Tongue (tissue), 2 donors: ENCODE measurements around the gene ADAMTS4. TPM values are rescaled to one million over a fixed set of nuclear protein-coding genes. Genes with fewer than 3 reads are reported as not detected.
"Not testable (repeated sequence)": the region's sequence is repeated elsewhere in the genome, so short reads cannot be mapped to it uniquely, and the experiment has no call there.

Experiments used
- DNase-seq: peaks from one replicate; pipeline ENCODE4 v3.0.0-alpha.2; 2015
- total RNA-seq: library from RNA; depleted of rRNA; stranded (reverse); fragments of >200 nt; gene quantifications from one replicate; pipeline ENCODE4 v1.2.3, GENCODE V29; 2014

Gene ADAMTS4
- total RNA-seq = 18.9 TPM

DNA sequence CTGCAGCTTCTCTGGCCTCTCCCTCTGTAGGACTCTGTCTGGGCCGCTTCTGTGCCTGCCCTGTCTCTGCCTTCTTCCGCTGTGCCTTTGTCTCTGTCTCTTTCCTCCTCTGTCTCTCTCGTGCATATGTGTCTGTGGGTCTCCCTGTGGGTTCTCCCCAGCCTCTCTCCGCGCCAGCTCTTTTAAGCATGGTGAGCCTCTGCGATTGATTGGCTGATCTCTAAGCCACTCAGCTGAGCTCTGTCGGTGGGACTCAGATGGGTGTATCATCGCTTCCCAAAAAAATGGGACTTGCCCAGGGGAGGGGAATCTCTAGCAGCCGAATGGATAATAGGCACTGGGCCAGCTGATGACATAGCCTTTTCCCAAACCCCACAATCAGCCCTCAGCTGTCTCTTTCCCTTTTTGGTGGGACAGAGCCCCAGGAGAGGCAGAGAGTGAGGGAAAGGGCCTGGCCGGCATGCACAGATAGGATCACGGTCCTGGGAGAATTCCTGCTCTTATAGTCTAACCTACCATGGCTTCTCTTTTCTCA, at the start of gene ADAMTS4:
Gene ADAMTS4, minus strand, starts transcription at position 158 of the 535 bp plus-strand sequence. CDS start 427 bp downstream, outside the sequence.
- DNase-seq = peak; percentile 89

DNA sequence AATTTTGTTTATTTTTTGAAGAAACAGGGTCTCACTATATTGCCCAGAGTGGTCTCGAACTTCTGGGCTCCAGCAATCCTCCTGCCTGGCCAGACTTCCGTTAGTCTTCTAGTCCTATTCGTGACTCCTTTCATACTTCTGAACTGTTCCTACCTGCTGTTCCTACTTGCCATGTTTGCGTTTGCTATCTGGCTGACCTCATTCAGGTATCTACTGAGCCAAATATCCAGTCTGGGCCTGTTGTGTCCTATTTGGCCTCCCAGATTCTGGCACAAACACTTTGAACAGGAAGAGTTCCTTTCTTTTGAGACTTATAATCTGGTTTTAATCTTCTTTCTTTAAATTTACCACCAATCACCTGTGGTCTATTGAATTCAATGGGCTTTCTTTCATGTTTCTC, 46.0 kb upstream of the ADAMTS4 start:
- no peak for DNase-seq

GRCh38 chr1:161242313-161242712, 43.5 kb upstream of the ADAMTS4 start:
- no peak for DNase-seq

- DNase-seq = no peak
These were observed 42.8 kb upstream of the ADAMTS4 start for GRCh38 chr1:161241682-161242081.

GRCh38 chr1:161238039-161238473, 39.2 kb upstream of the ADAMTS4 start, which contains the start of gene NR1I3:
Gene NR1I3 (minus strand): TSS chr1:161238203. CDS start chr1:161236565, 1,638 bp downstream.
- no peak for DNase-seq

DNA sequence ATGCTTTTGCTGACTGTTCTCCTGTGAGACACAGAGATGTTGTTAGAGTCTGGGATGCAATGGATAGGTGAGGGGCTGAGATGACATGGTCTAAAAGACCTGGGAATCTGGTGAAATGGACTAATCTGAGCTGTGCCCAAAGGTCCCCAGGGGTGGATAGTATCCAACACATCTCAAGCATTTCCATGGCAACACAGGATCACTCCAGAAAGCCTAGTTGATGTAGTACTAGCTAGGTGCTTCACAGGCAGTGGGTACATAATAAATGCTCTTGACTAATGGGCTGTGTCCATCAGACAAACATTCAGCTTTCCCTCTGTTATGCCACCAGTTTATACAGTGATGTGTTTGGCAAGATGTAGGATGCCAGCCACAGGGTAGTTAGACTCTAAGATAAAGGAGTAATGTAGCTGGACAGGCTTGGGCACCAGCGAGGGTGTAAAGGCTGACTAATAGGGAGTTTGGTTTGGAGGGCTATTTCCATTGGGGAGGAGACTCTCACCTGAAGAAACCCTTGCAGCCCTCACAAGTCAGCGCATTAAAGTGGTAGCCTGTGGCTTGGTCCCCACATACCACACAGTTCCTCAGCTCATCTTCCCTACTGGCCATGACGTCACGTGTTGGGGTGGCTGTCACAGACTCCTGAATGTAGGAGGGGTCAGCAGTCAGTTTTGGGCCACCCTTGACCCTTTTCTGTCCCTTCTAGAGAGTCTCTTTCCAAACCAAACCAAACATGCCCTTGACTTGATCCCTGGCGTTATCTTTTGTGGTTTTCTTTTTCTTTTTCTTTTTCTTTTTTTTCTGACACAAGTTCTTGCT, 37.3 kb upstream of the ADAMTS4 start:
- DNase-seq = no peak

DNA sequence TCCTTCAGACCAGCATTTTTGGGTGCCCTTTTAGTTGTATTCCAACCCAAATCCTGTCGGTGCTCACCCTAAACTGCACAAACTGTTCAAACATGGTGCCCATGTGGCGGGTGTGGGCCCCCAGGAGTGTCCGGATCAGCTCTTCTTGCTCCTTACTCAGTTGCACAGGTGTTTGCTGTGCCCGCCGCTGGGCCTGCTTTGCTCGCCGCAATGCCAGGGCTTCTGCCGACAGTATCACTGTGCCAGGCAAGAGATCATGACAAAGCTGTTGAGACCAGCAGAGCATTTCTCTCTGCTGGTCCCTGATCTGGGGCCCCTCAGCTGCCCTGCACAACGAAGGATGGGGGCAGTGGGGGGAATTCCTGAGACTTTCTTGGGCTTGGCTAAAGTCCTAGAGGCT, 34.2 kb upstream of the ADAMTS4 start:
- DNase-seq = no peak

- DNase-seq = no peak
These were observed 31.9 kb upstream of the ADAMTS4 start for GRCh38 chr1:161230762-161231161.

DNA sequence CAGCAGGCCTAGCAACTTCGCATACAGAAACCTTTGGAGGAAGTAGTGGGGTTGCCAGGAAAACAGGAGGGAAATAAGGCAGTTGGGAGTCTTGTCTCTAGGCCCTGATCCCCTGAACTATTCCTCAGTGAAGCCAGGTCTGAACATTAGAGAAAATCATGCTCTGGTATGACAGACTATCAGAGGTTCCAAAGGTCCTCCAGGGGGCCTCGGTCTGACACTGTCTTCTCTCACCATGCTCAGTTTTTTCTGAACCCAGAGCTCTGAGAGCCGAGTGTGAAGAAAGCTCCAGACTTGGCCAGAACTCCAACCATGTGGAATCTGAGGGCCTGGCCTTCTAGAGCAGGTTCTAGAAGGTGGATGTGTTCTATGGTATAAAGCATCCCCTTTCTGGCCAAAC, 31.0 kb upstream of the ADAMTS4 start:
- DNase-seq = no peak

DNA sequence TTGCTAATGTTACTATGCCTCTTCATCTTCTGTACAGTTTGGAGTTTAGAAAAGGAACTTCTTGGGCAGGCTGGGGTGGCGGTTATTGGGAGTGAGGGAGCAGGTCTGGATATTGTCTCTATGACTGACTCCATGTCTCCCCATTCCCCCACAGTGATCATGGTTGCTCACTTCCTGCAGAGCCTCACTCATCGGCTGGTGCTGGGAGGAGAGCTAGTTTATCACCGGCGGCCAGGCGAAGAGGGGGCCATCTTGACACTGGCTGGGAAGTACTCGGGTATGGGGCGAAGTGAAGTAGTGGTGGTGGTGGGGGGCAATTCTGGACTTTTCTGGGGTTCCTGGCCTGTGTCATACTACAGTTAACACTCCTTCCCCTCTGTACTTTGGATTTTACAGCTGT, 29.2 kb upstream of the ADAMTS4 start:
- no peak for DNase-seq

DNA sequence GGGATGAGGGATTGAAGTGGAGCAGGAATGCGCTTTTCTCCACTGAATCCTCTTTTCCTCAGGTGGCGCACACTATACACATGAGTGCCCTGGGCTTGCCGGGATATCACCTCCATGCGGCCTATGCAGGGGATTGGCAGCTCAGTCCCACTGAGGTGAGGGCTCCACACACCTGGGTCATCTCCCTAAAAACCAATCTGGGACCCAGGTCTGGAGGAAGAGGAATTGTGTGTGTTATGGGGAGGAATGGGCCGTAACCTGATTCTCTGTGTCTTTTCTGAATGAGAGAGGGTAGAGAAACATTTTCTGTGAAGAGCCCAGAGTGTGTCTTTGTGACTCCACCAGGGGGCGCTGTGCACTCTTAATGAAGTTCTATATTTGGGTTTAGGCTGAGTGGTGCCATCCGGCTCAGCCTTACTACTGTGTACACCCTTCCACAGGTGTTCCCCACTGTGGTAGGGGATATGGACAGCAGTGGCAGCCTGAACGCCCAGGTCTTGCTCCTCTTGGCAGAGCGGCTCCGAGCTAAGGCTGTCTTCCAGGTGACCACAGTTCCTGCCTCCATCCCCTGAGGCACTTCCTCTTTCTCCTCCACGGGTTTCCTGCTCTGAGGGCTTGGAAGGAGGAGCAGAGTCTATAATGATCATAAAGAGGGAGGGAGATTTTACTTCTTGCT, 28.5 kb upstream of the ADAMTS4 start:
- DNase-seq = peak; percentile 91

- DNase-seq = no peak
These were observed 27.9 kb upstream of the ADAMTS4 start for GRCh38 chr1:161226759-161227158.

DNA sequence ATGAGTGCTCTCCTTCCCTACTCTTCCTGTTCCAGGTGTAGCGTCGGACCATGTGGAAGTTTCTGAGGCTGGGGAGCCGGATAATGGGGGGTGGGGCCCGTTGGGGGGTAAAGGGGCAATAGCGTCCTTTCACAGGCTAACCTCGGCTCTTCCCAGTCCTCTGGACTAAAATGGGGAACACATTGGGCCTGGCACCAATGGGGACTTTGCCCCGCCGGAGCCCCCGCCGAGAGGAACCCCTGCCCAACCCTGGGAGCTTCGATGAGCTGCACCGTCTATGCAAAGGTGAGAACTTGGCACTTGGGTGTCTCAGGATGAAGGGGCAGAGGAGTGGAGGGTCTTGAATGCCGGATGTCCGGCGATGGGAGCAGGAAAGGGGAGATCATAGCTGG, 27.5 kb upstream of the ADAMTS4 start:
- DNase-seq = no peak

DNA sequence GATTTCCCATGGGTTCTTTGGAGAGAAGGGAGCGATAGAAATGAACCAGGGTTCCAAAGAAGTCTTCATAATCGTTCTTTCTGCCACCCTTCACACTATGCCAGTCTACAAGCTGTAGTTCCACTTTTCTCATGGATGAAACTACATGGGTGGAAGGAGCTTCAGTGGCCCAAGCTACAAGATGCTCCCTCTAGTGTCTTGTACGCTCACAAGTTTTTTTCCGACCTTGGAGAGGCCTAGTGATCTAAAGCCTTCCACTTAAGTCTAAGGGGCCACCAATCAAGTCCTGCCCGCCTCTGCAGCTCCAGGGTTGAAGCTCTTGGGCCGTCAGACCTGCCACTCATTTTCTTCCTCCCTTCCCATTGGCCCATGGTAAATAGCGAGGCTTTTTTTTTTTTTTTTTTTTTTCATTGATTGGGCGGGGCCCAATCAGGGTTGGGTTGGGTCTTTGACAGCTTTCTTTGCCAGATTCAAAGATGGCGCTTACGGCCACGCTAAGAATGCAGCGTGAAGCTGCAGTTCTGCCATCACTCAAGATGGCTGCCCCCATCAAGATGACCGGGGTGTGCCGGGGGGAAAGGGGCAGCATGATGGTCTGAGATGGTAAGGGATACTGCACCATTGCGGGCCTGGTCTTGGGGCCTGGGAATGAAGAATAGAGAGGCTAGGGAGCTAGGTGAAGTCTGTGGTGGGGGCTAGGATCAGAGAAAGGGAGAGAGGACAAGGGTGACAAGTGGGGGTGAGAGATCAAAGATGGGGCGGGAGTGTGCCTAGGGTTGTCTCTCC, 26.9 kb upstream of the ADAMTS4 start, which contains the start of gene TOMM40L:
Gene TOMM40L, plus strand, starts transcription at position 527 of the 786 bp plus-strand sequence. CDS start 430 bp downstream, outside the sequence.
- DNase-seq = peak; percentile 98

DNA sequence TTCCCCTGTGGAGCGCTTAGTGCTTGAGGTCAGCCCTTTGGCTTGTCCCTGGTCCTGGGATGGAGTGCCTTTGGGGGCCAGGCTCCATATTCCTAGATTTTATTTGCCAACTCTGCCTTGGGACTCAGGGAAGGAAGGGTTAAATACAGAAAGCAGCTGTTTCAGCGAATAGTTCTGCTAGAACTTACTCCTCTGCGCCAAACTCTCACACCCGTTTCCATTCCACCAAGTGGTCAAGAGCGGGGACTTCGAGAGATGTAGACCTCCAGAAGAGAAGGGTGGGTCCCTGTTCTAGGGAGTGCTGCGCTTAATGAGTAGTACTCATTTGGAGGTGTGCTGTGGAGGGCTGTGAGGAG, 26.3 kb upstream of the ADAMTS4 start:
- DNase-seq = no peak

DNA sequence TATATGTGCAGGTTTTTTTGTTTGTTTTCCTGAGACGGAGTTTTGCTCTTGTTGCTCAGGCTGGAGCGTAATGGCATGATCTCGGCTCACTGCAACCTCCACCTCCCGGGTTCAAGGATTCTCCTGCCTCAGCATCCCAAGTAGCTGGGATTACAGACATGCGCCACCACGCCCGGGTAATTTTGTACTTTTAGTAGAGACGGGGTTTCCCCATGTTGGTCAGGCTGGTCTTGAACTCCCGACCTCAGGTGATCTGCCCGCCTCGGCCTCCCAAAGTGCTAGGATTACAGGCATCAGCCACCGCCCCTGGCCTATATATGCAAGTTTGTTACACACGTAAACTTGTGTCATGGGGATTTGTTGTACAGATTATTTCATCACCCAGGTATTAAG, 25.8 kb upstream of the ADAMTS4 start:
- DNase-seq = not testable (repeated sequence)

DNA sequence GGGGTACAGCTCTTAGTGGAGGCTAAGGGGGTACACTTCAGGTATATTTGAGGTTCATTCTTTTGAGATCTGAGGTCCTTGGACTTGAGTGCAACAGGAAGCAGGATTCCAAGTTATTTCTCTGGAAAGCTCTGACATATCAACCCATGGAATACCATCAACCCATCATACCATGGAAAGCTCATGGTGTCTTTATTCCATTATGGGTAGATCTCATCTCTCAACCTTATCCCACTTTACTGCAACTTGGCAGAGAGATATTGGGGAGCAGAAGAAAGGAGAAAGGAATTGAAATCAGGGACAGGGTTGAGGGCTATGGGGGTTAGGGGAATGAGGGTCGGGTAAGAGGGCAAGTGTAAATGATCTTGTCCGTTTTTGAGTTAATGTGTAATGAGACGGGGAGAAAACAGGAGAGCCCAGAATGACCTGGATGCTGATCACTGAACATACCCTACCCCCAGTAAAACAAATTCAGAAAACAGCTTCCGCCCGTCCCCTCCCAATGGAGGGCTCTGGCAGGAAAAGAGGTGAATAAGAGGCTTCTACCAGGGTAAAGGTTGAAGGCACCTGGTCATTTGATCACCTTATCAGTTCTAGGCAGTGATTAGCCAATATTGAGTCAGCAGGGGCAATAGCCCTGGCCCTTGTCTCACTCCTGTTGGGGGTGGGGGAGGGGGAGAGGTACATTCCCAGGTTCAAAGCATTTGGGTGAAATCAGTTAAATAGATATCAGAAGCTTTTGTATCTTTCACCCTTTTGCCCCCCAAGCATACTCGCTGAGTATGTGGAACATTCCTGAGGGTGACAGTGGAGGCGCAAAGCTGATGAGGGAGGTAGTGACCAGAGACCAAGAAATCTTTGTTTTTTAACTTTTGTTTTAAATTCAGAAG, 25.2 kb upstream of the ADAMTS4 start:
- DNase-seq = no peak

- DNase-seq = no peak
These were observed 23.5 kb upstream of the ADAMTS4 start for GRCh38 chr1:161222175-161223019.

GRCh38 chr1:161220002-161220401, 21.1 kb upstream of the ADAMTS4 start:
- DNase-seq = no peak
